Dedifferentiated amniotic fluid mesenchymal stem cell (primary cell): ENCODE results near the gene PLOD2.
"Not testable (repeated sequence)": the region's sequence is repeated elsewhere in the genome, so short reads cannot be mapped to it uniquely, and the experiment has no call there.

Experiments used
- DNase-seq: peaks from one replicate; pipeline ENCODE4 v3.0.0-alpha.2; 2016; ENCODE audit errors: extremely low spot score

The PLOD2 gene

DNA sequence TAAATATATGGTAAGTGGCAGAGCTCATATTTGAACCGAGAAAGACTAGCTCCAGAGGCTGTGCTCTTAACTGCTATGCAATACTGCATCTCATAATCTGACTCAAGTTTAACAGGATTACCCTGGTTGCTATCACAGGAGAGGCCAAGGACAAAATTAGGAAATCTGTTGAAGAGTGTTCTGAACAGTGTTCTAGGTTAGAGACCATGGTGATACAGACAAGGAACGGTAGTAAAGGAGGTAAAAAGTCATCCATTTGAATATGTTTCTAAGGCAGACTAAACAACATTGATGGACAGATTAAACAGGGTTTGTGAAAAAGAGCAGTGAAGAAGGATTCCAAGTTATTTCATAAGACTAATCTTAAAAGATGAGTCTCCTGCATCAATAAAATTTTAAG lies 22.1 kb downstream of the PLOD2 start:
- no peak for DNase-seq

DNA sequence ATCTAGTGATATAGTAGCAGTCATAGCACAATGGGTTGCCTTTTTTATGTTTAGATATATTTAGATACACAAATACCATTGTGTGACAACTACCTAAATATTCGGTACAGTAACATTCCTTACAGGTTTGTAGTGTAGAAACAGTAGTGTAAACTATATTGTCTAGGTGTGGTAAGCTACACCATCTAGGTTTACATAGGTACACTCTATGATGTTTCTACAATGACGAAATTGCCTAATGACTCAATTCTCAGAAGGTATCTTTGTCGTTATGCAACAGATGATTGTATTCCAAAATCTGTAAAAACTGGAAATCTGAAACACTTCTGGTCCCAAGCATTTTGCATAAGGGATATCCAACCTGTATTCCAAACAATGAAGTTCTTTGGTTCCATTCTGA lies 24.3 kb downstream of the PLOD2 start:
- DNase-seq: no peak

DNA sequence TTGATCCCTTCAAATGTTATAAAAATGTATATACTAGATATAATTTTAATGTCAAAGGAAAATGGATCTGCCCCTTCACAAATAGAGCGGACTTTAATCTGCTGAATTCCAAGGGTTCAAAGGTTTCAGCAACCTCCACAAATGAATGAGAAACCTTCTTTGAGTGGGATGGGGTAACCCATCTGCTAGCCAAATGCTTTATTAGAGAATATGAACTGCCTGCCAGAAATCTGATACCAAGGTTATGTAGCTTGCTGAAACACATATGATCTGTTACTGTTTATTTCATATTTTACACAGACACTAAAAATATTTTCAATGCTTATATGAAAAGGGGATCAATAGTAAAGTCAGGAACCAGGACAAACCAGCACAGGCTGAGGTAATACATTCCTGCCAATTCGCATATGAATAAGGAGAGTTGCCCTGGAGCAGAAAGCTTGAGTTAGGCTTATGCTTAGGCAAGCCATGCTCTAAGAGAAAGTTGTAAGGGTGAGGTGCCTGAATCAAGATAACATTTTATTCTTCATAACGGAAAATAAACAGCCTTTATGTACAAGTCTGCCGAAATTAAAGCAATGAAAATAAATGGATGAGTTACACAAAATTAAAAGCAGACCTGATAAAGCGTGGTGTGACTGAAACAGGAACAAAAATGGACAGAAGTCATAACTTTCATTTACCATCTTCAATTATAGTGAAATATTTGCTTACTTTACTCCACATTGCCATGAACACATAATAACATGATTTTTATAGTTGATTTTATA lies 26.5 kb downstream of the PLOD2 start:
- no peak for DNase-seq

DNA sequence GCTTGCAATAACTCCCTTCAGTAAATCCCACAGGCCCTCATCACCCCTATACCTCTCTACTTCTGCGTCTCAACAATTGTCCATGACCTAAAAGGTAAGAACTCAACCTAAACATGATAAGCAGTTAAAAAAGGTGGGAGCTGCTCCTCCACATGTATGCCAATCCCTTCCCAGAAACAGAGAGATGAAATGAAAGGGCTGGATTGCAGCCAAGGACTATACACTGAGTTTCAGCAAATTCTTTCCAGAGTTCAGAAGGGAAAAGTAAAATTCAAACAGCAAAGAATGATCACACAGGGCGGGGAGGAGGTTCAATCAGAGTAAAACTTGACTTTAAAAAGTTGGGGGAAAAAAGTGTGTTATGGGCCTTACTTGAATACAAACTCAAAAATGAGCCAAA lies 27.5 kb downstream of the PLOD2 start:
- DNase-seq: no peak

DNA sequence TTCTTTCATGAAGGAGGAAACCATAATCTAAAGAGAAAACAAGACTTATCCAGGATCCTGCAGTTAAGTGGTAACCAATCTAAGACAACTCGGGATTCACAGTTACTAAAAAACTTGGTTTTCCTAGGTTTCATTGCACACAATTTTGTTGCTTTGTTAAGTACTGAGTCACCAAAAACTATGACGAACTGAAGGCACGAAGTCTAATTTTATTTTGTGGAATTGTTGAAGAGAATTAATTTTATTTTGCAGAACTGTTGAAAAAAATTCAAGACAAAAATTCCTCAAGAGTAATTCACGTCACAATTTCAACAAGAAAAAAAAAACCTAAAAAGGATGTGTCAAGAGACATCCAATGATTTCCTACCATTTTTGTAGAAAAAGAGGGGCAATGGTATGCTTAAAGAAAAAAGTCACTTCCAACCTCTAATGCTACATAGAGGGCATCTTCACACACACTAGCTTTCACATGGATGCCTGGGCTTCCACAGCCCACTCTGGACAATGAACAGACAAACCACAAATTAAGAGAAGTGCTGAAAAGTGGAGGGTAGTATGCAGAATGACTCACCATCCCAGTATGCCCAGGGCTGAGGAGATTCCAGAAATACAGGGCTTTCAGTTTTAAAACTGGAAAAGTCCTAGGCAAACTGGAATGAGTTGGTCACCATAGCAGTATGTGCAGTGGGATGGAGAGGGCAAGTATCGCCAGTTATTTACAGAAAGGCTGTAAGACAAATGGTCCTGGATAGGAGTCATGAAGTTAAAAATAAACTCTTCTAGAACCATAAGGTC lies 29.2 kb downstream of the PLOD2 start:
- peak; percentile 49 for DNase-seq

DNA sequence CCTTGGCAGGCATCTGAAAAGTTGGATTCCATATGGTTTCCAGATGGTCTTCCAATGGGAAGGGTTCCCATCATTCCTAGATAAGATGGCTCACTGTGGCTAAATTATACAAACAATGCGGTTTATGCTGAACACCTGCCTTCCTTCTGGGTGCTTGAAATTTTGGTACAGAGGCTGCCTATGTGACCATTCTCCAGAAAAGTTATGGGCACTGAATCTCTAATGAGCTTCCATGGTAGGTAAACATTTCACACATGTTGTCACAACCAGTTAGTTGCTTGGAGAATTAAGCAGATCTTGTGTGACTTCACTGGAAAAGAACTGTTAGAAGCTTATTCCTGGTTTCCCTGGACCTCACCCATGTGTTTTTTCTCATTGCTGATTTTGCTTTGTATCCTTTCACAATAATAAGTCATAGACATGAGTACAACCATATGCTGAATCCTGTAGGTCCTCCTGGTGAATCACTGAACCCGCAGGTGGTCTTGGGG lies 30.1 kb downstream of the PLOD2 start:
- DNase-seq: no peak

DNA sequence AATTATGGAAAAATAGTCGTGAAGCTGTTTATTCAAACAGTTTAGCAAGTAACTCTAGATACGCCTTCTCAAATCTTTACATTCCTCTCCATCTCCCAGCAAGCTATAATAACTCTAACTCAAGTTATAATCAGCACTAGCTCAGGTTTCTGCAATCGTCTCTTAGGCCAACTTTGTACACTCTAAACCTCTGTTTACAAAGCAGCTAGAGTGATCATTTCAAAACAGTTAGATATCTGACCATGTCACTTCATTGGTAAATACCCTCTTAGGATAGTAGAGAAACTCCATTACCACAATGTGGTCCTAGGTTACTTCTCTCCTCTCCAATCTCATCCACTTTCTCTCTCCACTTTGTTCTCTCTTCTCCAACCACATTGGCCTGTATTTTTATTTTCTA lies 31.2 kb downstream of the PLOD2 start:
- no peak for DNase-seq

DNA sequence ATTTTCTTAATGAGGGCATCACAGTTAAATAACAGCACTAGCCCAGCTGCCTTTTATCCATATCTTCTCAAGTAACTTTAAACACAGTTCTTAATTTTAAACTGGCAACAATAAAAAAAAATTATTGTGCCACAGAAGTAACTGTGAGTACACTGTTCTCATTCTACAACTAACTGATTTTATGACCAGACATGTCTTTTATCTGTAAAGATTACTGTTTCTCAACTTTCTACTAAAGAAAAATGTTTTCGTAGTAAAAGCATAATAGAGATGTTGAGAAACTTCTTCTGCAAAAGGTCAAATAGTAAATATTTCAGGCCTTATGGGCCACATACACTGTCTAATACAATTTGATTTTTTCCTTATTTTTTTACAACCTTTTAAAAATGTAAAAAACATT lies 32.0 kb downstream of the PLOD2 start:
- no peak for DNase-seq

DNA sequence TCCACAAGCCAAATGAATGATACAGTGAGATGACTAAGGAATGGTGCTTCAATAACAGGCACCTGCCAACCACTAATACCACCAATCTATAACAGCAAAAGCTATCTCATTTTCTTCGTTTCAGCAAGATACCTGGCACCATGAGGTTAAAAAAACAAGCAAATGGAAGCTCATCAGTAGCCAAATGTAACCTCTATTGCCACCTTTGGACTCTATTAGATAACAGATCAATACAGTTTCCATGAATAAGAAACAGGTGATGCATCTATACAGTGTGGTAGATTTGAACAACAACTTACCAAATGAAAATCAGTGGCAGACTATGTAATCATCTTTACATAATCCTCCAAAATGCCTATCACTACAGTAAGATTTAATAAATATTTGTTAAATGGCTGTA lies 32.8 kb downstream of the PLOD2 start:
- no peak for DNase-seq

DNA sequence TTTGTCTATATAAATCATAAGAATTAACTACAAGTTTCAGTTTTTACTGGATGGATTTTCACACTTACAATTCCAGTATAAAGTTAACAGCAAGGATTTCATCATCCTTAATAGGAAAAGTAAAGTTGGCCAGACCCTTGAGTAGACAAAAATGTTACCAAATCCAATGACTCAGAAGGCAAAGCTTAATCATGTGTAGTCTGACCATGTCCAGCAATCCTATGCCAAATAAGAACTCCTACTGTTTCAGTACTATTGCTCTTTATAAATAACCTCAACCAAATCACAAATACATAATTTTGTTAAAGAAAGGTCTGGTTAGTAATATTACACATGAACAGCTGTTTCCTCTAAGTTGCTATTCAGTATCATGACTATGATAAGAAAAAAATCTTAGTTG lies 35.0 kb downstream of the PLOD2 start:
- peak; percentile 95 for DNase-seq

DNA sequence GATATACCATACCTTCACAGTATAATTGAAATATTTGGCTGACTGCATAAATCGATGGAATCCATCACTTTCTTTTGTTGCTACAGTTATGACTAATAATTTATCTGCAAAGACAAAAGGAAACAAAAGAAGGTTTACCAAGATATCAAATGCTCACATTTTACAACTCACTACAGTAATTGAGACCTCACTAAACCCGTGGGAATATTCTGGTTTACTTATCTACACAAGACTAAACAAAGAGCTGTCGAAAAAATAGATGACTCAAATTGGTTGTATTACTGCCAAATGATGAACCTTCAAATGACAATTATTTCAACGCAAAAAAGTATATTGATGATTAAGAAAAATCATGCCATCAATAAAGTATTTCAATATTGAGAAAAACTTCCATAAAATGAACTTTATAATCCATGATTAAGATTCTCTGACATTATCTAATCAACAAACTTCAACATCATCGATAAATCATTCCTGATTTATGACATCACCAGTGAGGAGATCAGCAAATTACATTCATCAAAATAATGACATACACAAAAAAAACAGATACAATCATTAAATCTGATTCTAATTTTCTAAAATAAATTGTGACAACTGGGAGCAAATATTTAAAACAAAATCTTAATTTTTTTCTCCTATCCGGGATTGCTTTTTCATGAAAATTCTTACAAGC lies 36.7 kb downstream of the PLOD2 start:
- no peak for DNase-seq

DNA sequence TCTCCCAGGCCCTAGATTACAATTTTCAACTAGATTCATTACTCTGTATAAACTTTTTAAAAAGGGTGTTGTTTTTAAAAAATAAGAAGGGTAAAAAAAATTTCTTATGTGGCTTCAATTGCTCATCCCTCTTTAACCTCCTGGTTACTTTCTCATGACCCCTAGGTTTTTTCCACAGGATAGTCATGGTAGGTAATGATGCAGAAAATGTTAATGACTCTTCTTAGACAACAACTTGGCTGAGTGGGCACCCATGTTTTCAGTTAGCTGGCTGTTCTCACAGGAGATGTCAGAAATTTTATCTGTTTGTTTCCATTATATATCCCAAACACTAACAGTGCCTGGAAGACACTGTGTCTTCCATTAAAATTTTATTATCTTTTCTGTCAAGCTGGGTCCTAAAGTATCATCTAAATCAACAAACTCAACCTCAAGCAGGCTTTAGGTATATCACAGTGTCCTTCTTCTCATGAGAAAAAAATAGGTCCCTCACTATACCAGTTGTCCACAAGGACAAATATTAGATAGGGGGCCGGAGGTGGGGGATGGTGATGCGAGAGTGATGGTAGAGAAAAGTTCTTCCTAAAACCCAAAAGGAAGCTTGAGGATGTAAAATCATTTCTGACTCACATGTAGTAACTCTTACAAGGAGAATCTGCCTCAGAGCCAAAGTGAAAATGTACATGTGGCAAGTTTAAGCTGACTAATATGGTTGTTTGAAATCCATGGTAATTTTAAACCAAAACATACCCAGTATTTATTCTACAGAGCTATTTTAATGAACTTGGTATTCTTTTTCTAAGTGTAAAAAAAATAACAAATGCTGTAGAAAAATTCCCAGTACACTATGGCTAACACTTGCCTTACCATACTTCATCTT lies 43.3 kb downstream of the PLOD2 start:
- DNase-seq: peak; percentile 88

DNA sequence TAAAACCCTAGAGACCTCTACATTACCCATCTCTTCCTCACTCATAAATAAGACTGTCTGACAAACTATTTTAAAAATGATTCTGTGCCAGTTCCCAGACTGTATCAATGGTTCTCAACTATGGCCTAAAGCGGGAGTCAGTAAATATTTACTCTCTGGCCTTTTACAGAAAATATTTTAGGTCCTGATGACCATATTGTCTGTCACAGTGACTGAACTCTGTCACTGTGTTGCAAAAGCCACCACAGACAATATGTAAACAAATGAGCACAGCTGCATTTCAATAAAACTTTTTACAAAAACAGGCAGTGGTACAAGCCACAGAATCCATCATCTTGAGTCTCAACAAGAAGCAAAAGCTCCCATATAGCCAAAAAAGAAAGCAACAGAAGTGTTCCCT lies 45.4 kb downstream of the PLOD2 start:
- no peak for DNase-seq

DNA sequence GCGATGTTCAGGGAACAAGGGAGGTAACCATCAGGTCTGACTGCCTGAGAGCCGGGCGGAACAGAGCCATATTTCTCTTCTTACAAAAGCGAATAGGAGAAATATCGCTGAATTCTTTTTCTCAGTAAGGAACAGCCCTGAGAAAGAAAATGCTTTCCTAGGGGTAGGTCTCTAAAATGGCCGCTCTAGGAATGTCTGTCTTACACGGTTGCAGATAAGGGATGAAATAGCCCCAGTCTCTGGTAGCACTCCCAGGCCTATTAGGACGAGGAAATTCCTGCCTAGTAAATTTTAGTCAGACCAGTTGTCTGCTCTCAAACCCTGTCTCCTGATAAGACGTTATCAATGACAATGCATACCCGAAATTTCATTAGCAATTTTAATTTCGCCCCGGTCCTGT lies 47.2 kb downstream of the PLOD2 start:
- DNase-seq: not testable (repeated sequence)

DNA sequence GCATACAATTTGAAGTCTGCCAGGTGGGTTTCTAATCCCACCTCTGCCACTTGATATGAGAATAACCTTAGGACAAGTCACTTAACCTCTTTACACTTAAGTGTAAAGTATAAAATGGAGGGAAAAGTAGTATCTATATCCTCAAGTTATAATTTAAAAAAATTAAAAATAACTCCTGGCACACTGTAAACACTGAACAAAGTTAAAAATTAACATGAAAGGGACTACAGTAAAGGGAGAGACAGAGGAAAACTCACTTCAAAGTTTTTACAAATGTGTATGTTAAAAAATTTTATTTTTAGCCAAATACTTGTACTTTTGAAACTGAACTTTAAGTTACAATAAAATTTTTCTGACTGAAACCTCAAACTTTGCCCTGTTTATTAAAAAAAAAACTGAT lies 49.6 kb downstream of the PLOD2 start:
- DNase-seq: no peak

DNA sequence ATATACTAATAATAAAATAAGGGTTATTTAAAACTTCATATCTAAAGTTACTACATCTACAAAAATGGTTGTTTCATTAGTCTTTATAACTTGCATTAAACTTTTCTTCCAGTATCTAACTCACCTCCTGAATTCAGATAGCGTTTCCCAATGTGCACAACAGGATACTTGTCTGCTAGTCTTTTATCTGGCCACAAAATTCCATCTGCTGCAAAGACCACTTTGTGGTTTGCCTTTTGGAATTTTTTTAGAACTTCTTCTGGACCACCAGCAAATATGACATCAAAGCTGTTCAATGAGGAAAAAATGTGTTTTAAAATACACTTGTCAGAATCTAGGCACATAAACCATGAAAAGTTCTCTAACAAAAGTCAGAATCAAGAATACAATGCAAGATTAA lies 50.8 kb downstream of the PLOD2 start:
- no peak for DNase-seq

DNA sequence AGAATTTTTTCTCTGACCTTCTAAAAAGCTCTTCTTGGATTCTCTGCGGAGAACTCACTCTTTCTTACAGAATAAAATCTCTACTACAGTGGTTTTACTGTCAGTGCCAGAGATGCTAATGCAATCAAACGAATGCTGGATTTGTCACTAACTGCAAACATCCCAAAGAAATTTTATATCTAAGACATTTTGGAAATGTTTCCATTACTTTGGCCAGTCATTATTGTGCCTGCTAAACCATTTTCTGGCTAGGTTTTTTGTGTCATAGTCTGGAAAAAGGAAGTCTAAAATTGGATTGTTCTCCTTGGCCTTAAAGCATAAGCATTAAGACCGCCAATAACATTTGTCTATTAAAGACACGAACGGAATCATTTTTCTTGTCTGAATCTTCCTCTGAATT lies 54.0 kb downstream of the PLOD2 start:
- no peak for DNase-seq

DNA sequence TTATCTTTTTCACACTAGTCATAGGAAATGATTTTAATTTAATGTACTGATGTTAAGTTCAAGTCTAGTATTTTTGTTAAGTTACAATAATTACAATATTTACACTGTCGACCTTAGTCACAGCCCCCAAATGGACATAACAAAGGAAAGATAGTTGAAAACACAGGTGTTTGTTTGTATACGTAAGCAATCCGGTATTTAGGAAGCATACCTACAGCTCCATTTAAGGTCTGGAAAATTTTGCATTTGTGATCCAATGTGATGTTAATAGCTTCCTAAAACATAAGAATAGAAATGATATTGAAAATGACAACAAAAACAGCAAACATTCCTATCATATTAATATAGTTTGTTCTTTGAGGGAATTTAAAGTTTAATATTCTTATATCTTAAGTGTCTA lies 56.9 kb downstream of the PLOD2 start:
- DNase-seq: no peak

DNA sequence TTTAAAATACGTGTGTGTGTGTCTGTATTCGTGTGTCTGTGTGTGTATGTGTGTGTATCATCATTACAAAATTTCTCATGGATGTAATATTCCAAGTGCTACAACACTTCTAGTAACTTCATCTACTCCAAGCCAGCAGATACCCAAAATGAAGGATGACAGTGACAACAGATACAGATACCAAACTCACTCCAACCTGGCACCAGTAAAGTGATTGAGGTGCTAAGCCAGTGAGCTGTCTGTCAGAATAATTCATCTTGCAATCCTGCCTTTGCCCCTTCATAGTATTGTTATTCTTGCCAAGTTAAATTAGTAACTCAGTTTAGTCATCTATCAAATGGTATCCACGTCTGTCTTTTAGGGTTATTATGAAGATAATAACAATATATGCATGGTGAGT lies 58.1 kb downstream of the PLOD2 start:
- no peak for DNase-seq

DNA sequence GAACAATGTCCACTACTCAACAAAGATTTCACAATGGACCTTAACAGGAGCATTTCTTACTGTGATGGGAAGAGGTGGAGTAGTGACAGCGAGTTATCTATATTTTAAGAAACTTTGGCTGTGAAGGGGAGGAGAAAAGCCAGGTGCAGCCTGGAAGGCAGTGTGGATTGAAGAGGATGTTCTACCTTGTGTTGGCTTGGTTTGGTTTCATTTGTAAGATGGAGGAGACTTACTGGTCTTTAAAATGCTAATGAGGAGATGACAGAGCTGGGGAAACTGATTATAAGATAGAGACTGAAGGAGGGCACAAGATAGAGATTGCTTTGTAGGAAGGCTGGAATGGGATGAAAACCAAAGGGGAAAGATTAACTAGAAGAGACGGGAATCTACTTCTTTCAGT lies 59.4 kb downstream of the PLOD2 start:
- DNase-seq: no peak

DNA sequence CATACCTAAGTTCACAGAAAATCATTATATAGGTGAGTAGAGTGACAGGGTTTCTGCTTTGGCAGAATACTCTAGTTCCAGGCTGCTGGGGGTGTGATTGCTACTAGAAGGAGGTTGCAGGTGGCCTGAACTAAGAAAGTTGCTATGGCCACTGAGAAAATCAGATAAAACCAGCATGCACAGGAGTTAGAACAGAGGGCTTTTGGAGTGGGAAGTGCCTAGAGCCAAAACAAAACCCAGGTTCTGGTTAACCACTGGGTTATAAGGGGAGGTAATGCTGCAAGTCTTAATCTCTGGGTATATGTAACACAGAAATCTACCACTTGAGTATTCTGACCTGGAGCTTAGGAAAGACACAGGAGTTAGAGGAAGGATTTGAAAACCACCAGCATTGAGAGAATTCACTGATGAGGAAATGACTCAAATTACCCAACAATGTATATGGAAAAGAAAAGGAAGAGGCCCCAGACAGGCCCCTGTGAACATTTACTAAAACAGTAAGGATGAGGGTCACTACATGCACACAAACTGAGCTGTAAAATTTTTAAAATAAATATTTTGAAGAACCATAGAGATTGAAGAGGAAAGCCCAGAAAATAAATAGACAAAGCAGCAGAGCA lies 60.0 kb downstream of the PLOD2 start:
- no peak for DNase-seq
